ENCODE measurements around the gene CDT1.
"Not testable (repeated sequence)": the region's sequence is repeated elsewhere in the genome, so short reads cannot be mapped to it uniquely, and the experiment has no call there.

CDT1 gene

GRCh38 chr16:88784074-88784855, 19.3 kb upstream of the CDT1 start:
- peak; percentile 27 for DNase-seq

DNA sequence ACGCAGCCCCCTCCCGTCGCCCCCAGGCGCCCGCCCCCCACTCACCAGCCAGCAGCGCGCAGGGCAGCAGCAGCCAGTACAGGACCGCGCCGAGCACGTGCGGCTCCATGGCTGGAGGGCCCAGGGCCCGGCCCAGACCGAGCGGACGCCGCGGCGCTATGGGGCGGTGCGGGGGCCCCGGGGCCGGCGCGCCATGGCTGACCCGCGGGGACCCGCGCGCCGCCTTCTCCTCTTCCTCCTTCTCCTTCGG, 18.8 kb upstream of the CDT1 start:
- DNase-seq = no peak

DNA sequence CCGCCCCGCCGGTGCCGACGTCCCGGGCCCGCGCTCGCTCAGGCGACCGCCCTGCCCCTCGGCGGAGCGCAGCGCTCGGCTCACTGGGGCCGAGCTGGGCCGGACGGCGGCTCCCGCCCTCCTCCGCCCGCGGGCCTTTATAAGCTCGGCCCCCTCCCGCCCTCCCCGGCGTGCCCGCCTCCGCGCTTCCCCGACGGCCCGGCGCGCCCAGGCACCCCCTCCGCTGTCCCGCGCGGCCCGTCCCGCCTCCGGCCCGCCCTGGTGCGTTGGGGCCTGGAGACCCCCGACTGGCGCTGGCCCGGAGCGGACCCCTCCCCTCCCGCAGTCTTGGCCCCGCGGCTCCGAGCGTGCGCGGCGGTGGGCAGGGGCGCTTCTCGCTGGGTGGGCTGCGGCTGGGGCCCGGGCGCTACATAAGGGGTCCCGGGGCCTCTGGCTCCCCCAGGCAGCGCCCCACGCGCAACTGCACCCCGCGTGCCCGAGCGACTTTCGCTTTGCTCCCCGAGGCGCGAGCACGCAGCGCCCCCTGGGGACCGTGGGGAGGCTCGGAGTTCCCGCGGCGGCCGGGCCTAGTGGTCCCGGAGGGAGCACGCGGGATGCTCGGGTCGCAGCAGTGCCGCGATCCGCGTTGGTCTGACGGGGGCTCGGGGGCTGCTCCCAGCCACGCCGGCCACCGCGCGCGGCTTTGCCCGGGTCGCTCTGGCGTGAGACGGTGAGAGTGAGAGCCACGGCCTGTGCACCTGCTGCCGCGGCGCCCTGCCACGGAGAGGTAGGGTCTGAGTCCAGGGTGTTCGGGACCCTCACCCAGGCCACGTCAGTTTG, 18.3 kb upstream of the CDT1 start, which contains the start of gene PIEZO1:
PIEZO1 (minus strand) TSS at position 115 of the 819 bp plus-strand sequence. CDS start 256 bp downstream, outside the sequence.
- DNase-seq = peak; percentile 81

GRCh38 chr16:88787579-88788314, 15.8 kb upstream of the CDT1 start:
- DNase-seq = no peak

- not testable (repeated sequence) for DNase-seq
Observed at GRCh38 chr16:88788749-88789148, 14.8 kb upstream of the CDT1 start.

DNA sequence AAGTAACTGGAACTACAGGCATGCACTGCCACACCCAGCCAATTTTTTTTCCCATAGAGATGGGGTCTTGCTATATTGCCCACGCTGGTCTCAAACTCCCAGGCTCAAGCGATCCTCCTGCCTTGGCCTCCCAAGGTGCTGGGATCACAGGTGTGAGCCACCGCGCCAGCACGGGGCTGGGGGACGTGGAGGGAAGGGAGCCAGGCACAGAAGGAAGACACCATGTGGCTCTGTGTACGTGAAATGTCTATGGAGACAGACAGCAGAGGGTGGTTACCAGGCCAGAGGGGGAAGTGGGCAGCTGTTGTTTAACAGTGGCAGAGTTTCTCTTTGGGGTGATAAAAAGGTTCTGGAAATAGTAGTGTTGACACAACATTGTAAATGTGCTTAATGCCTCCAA, 14.0 kb upstream of the CDT1 start:
- no peak for DNase-seq

DNA sequence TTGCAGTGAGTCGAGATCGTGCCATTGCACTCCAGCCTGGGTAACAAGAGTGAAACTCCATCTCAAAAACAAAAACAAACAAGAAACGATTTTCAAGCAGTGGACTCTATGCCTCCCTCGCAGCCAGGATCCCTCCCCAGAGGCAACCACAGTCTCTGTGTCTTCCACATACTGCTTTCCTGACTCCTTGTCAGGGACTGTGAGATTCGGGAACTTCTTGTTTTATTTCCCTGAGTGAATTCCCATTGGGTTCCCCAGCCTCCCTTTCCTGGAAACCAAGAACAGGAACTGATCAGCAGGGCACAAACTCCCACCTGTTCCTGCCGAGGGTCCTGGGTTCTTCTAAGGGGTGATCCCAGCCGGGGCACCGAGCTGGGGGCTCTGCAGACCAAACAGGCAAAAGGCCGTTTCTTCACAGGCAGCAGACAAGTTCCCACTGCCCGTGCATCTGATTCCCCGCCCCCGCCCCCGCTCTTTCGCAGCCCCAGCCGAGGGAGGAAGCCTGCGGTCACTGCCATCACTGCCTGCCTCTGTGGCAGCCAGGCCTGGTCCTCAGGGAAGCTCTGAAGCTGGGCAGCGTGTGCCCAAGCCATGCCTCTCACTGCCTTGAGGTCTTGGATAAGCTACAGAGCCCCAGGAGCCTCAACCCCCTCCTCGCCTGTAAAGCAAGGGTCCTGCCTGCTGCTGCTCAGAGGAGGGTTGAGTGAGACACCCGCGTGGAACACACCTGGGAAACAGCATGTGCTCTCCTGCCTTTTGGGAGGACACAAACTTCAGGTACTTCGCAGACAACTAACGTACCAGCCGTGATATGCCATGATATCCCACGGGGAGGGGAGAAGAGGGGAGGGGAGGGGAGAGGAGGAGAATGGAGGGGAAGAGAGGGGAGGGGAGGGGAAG, 13.0 kb upstream of the CDT1 start:
- peak; percentile 46 for DNase-seq

DNA sequence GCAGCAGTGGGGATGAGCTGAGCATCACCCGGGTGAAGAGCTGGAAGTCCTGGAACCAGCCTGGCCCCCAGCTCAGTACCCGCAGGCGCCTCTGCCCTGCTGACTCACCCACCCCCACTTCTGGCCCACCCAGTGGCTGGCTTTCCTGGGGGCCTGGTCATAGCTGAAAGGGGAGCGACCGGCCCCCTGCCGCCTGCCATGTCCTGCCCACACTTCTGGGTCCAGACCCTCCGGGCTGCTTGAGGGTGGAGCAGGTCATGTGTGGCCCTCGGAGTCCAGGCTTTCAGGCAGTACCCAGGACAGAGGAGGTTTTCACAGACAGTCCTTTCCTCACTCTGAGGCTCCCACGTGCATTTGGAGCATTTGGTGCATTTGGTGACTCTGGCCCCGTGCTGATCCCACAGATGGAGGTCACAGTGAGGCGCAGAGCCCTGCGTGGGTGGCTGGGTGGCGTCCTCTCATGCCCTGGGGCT, 11.5 kb upstream of the CDT1 start:
- no peak for DNase-seq

DNA sequence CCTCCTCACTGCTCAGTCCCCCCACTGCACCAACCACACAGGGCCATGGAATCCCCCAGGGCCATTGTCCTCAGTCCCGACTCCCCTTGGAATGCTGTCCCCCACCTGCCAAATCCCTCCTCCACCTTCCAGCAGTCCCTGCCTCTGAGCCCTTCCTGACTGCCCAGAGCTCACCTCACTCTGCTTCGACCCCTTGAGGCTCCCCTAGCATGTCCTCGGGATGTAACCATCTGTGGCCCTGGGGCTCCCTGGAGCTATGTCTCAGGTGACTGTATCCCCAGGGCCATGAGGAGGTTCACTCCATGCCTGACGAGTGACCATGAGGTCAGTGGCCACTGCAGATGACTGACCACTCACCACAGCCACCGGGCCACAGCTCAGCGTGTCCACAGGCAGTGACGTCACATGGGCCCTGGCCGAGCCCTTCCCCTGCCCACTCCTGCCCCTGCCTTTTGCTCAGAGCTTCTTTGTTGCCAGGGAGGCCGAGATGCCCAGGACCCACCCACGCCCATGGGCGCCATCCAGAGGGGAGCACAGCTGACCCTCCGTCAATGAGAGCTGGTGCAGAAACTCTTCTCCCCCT, 10.8 kb upstream of the CDT1 start:
- no peak for DNase-seq

DNA sequence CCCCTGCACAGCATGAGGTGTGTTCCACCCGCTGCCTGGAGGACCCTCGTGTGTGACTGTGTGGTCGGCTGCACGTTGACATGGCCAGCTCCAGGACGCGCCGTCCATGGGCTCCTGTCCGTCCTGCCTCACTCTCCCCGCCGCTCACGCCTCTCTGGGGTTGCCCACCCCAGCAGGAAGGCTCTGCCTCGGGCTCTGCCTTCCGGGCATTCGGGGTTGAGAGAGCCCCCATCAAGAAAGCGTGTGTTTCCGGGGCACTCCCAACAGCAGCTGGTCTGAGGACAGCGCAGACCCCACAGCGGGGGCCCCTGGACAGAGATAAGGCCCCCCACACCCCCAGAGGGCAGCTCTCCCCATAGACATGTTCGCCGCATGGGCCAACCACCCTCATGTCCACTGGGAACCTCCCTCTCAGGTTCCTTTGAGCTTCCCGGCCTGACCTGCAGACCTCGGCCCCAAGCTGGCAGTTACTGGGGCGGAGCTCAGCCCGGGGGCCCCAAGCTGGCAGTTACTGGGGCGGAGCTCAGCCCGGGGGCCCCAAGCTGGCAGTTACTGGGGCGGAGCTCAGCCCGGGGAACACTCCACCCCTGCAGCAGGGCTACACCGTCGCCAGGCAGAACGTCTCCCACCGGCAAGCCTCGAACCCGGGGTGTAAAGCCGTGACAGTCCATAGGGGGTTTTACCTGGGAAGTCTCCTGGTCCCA, 10.2 kb upstream of the CDT1 start:
- no peak for DNase-seq

DNA sequence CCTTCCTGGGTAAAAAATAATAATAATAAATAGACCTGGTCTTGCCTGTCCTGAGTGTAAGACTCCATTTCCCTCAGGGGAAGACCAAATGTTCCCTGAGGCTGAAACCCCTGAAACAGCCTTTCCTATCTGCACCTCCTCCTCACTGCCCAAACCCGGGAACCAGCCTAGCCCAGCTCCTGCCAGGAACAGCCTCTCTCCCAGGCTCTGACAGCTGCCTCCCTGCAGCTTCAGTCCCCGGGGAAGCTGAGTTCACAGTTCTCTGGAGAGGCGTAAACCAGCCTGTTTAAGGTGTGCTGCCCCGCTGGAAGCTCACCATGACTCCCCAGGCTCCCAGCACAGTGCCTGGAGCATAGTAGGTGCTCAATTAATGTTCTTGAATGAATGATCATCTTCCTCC, 7.3 kb upstream of the CDT1 start:
- no peak for DNase-seq

DNA sequence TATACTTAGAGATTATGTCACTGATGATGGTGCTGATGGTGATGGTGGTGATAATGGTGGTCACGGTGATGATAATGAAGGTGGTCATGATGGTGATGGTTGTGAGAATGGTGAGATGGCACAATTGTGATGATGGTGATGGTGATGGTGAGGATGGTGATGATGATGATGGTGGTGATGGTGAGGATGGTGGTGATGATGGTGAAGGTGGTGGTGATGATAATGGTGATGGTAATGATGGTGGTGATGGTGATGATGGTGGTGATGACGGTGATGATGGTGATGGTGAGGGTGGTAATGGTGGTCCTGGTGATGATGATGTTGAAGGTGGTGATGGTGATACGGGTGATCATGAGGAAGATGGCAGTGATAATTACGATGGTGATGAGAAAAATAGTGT, 5.5 kb upstream of the CDT1 start:
- no peak for DNase-seq

GRCh38 chr16:88798772-88799455, 4.7 kb upstream of the CDT1 start:
- DNase-seq = no peak

- DNase-seq = no peak
Observed at GRCh38 chr16:88799569-88800276, 3.9 kb upstream of the CDT1 start.

GRCh38 chr16:88800277-88800592, 3.4 kb upstream of the CDT1 start:
- DNase-seq = no peak

DNA sequence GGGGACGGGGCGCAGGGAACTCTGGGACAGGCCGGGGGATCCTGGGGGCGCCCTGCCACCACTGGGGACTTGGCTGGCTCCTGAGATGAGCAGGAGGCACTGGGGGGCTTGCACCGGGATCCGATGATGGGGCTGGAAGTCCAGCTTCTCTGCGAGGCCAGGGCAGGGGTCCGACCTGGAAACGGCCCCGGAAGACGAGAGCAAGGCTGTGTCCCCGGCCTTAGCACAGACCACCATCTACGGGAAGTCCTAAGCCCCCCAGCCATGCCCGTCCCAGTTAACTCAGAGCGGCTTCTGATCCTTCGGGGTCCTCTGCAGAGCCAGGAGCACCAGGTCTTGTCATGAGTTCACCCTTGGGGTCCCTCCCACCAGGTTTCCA, 573 bp downstream of the CDT1 start:
- no peak for DNase-seq

DNA sequence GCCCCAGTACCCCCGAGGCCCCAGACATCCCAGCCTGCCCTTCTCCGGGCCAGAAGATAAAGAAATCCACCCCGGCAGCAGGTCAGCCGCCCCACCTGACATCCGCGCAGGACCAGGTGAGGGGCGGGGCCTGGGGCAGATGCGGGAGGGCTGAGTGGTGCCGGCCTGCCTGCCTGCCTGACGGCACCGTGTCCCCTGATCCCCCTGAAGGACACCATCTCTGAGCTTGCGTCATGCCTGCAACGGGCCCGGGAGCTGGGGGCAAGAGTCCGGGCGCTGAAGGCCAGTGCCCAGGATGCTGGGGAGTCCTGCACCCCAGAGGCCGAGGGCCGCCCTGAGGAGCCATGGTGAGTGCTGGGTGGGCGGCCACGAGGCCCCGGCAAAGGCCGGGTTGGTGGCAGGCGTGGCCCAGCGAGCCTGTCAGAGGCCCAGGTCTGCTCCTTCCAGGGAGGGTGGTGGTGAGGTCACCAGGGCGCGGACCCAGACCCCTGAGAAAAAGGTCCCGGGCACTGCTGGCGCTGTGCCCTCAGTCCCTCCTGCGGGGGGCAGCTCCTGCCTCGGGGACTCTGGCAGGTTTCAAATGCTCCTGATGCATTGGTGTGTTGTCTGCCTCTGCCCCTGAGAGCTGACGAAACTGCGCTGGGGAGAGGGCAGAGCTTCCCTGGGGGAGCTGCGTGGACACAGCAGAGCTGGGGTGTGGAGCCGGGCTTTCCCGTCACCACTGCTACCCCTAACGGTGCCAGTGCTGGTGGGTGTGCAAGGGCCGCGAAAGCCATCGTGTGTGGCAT, 1.2 kb downstream of the CDT1 start:
- DNase-seq = no peak

DNA sequence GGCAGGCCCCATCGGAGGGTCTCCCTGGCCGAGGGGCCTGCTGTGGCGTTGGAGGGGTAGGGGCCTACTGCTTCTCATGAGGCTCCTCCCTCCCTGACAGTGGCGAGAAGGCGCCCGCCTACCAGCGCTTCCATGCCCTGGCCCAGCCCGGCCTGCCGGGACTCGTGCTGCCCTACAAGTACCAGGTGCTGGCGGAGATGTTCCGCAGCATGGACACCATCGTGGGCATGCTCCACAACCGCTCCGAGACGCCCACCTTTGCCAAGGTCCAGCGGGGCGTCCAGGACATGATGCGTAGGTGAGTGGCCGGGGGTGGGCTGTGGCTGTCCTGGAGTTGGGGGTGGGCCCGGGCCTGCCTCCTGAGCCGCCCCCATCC, 1.7 kb downstream of the CDT1 start:
- no peak for DNase-seq

- no peak for DNase-seq
Observed at GRCh38 chr16:88805887-88806393, 2.4 kb downstream of the CDT1 start.
